Naive B cell (primary cell): ENCODE measurements around the gene RNFT1. TPM values are rescaled to one million over a fixed set of nuclear protein-coding genes. Genes with fewer than 3 reads are reported as not detected.
"Not testable (repeated sequence)": the region's sequence is repeated elsewhere in the genome, so short reads cannot be mapped to it uniquely, and the experiment has no call there.

Source experiments
- ATAC-seq, 2 donors: fragments of 150-1000 bp; cut with Tn5 transposase; 2 replicates each; pipeline ENCODE4 v1.10.0; 2021; ENCODE audit warnings: low read depth in 2 of 2, mild to moderate bottlenecking in 2 of 2, moderate library complexity in 2 of 2
- DNase-seq: peaks from one replicate; pipeline ENCODE4 v3.0.0; 2022
- H3K27ac Mint-ChIP-seq, 6 donors: one replicate each; pipeline ENCODE4 v1.8.0; 2020 to 2022; ENCODE audit warnings: mild to moderate bottlenecking in 6 of 6, mixed read lengths in 6 of 6, moderate library complexity in 5 of 6, inconsistent platforms in 2 of 6
- H3K27me3 Mint-ChIP-seq, 3 donors: one replicate each; pipeline ENCODE4 v1.8.0; 2021 to 2022; ENCODE audit warnings: mixed read lengths in 3 of 3, mild to moderate bottlenecking in 1 of 3
- H3K36me3 Mint-ChIP-seq, 2 donors: one replicate each; pipeline ENCODE4 v1.8.0; 2020 to 2022; ENCODE audit warnings: mixed read lengths in 2 of 2, inconsistent platforms in 1 of 2, mild to moderate bottlenecking in 1 of 2
- H3K4me1 Mint-ChIP-seq, 3 donors: one replicate each; pipeline ENCODE4 v1.8.0; 2020 to 2022; ENCODE audit warnings: mixed read lengths in 3 of 3, inconsistent platforms in 1 of 3, mild to moderate bottlenecking in 1 of 3, moderate library complexity in 1 of 3
- H3K4me3 Mint-ChIP-seq, 8 donors: one replicate each; pipeline ENCODE4 v1.8.0; 2020 to 2022; ENCODE audit warnings: mild to moderate bottlenecking in 8 of 8, mixed read lengths in 8 of 8, moderate library complexity in 8 of 8, inconsistent platforms in 2 of 8
- H3K9me3 Mint-ChIP-seq, 7 donors: one replicate each; pipeline ENCODE4 v1.8.0; 2020 to 2022; ENCODE audit warnings: mixed read lengths in 7 of 7, mild to moderate bottlenecking in 5 of 7, inconsistent platforms in 2 of 7, moderate library complexity in 1 of 7
- polyA plus RNA-seq, 6 donors: library from polyadenylated mRNA; unstranded; fragments of 300-500 nt; fragmentation: Illumina TruSeq; gene quantifications; one replicate each; pipeline ENCODE4 v1.2.3, GENCODE V29; 2021; ENCODE audit warnings: low read depth in 6 of 6

The RNFT1 gene
- 10 to 100 TPM; 33.0 to 73.3 (median 42.8) TPM for polyA plus RNA-seq

- peaks cover 8 to 33% (median 18%) of the 10 kb centered on the region in 3 donors for H3K4me1 Mint-ChIP-seq
- DNase-seq (peak; percentile 83), ATAC-seq (peak; percentile 86 to 87)
- H3K27me3 Mint-ChIP-seq, result no peaks in the 10 kb centered on the region
- no peaks in the 10 kb centered on the region for H3K36me3 Mint-ChIP-seq
- no peaks in the 10 kb centered on the region for H3K9me3 Mint-ChIP-seq
- peak within 1 kb of the TSS; percentile 77 to 99 (median 96) for H3K4me3 Mint-ChIP-seq
- peak within 1 kb of the TSS; percentile 94 to 98 (median 95) for H3K27ac Mint-ChIP-seq
Measured at GRCh38 chr17:59964482-59965328, at the start of gene RNFT1. Gene RNFT1, minus strand, starts transcription at chr17:59964740. Its CDS starts 77 bp downstream, at chr17:59964663.

DNA sequence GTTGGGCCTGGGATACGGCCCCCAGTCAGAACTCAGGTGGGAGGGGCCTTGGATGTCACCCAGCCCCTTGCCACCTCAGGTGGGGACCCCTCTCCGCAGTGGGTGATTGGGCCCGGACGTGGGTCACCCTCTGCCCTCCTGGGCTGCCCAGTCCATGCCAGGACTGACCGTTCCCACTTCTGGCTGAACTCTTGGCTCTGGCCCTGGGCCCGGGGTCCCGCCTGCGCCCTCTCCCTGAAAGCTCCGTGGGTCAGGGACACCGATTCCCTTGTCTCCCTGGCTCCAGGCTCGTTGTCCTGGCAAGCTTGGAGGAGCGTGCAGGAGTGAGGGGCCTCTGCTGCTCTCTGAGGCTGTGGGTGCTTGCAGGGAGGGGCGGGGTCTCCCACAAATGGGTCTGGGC is 44.8 kb upstream of the RNFT1 start:
- H3K4me1 Mint-ChIP-seq, H3K27ac Mint-ChIP-seq, DNase-seq, H3K9me3 Mint-ChIP-seq, H3K36me3 Mint-ChIP-seq, ATAC-seq, H3K27me3 Mint-ChIP-seq, H3K4me3 Mint-ChIP-seq: not testable (repeated sequence)

GRCh38 chr17:60008377-60008776 is 43.8 kb upstream of the RNFT1 start:
- DNase-seq, H3K36me3 Mint-ChIP-seq, H3K9me3 Mint-ChIP-seq, ATAC-seq, H3K4me1 Mint-ChIP-seq, H3K27me3 Mint-ChIP-seq, H3K27ac Mint-ChIP-seq, H3K4me3 Mint-ChIP-seq: not testable (repeated sequence)

- no peak for DNase-seq
- no peak overlapping the region for H3K4me3 Mint-ChIP-seq
- ATAC-seq, result no peak
- no peaks in the 10 kb centered on the region for H3K36me3 Mint-ChIP-seq
- H3K4me1 Mint-ChIP-seq, result no peaks in the 10 kb centered on the region
- no peak overlapping the region for H3K27ac Mint-ChIP-seq
- H3K9me3 Mint-ChIP-seq, result no peaks in the 10 kb centered on the region
- H3K27me3 Mint-ChIP-seq, result no peaks in the 10 kb centered on the region
Measured at GRCh38 chr17:60006160-60006559, 41.6 kb upstream of the RNFT1 start.

- H3K4me3 Mint-ChIP-seq, H3K4me1 Mint-ChIP-seq, H3K27me3 Mint-ChIP-seq, DNase-seq, H3K36me3 Mint-ChIP-seq, ATAC-seq, H3K27ac Mint-ChIP-seq, H3K9me3 Mint-ChIP-seq: not testable (repeated sequence)
Measured at GRCh38 chr17:60004561-60004960, 40.0 kb upstream of the RNFT1 start.

GRCh38 chr17:60002405-60002804 is 37.9 kb upstream of the RNFT1 start:
- not testable (repeated sequence) for H3K4me1 Mint-ChIP-seq, H3K36me3 Mint-ChIP-seq, H3K9me3 Mint-ChIP-seq, H3K27ac Mint-ChIP-seq, DNase-seq, H3K27me3 Mint-ChIP-seq, ATAC-seq, H3K4me3 Mint-ChIP-seq

- DNase-seq, H3K27ac Mint-ChIP-seq, H3K4me3 Mint-ChIP-seq, H3K27me3 Mint-ChIP-seq, H3K9me3 Mint-ChIP-seq, ATAC-seq, H3K4me1 Mint-ChIP-seq, H3K36me3 Mint-ChIP-seq: not testable (repeated sequence)
Measured at GRCh38 chr17:59996608-59997007, 32.1 kb upstream of the RNFT1 start.

GRCh38 chr17:59975166-59975565 is 10.6 kb upstream of the RNFT1 start:
- H3K36me3 Mint-ChIP-seq, H3K4me1 Mint-ChIP-seq, H3K27ac Mint-ChIP-seq, H3K9me3 Mint-ChIP-seq, H3K27me3 Mint-ChIP-seq, ATAC-seq, H3K4me3 Mint-ChIP-seq, DNase-seq: not testable (repeated sequence)

GRCh38 chr17:59973483-59973882 is 8.9 kb upstream of the RNFT1 start:
- not testable (repeated sequence) for H3K4me1 Mint-ChIP-seq, H3K27me3 Mint-ChIP-seq, ATAC-seq, H3K36me3 Mint-ChIP-seq, H3K4me3 Mint-ChIP-seq, H3K27ac Mint-ChIP-seq, DNase-seq, H3K9me3 Mint-ChIP-seq

GRCh38 chr17:59972778-59973177 is 8.2 kb upstream of the RNFT1 start:
- H3K9me3 Mint-ChIP-seq, result no peaks in the 10 kb centered on the region
- no peaks in the 10 kb centered on the region for H3K36me3 Mint-ChIP-seq
- H3K27ac Mint-ChIP-seq, result no peak overlapping the region
- no peaks in the 10 kb centered on the region for H3K27me3 Mint-ChIP-seq
- H3K4me1 Mint-ChIP-seq, result no peaks in the 10 kb centered on the region
- DNase-seq (no peak), ATAC-seq (no peak)
- no peak overlapping the region for H3K4me3 Mint-ChIP-seq

DNA sequence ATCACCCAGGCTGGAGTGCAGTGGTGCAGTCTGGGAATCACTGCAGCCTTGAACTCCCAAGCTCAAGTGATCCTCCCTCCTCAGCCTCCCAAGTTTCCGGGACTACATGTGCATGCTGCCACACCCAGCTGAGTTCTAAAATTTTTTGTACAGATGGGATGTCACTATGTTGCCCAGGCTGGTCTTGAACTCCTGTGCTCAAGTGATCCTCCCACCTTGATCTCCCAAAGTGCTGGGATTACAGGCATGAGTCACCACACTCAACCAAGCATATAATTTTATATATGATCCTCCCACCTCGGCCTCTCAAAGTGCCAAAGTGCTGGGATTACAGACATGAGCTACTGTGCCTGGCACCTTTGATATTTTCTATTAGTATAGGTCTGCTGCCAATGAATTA is 7.2 kb upstream of the RNFT1 start:
- H3K4me3 Mint-ChIP-seq, H3K9me3 Mint-ChIP-seq, H3K27me3 Mint-ChIP-seq, ATAC-seq, H3K4me1 Mint-ChIP-seq, H3K27ac Mint-ChIP-seq, DNase-seq, H3K36me3 Mint-ChIP-seq: not testable (repeated sequence)

DNA sequence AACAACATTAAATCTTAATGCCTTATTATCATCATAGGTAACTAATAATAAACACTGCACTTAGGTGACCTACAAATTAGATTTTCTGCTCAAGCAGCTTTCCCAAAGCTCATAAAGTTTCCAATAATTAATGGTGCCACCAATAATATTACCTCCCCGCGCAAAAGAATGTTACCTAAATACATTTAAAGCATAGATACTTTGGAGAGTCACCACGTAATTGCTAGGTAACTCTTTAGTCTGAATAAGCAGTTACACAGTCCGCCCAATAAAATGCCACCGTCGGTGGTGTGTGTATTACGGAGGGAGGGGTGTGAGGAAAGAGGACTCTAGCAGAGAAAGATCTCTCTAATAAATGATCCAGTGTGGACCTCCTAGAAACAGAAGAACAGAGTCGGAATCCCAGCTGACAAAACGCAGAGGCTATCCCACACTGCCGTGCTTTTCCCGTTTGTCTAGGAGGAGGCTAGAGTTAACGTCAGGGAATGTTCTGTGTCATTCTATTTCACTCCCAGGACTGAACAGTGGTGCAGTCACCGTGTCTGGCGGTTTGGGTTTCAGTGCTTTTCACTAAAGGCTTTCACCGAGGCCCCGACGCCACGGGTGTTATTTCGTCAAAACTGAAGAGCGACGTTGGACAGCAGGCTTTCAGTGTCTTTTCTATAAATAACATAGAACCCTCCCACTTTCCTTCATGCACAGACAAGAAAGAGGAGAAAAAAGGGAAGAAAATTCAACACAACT is 630 bp downstream of the RNFT1 start:
- Mint-ChIP-seq H3K4me1 (peaks cover 8 to 38% (median 18%) of the 10 kb centered on the region in 3 donors), H3K36me3 (peaks cover 0 to 3% of the 10 kb centered on the region in 2 donors), H3K27ac (peak overlapping the region; percentile 94 to 98 (median 95)), H3K27me3 (no peaks in the 10 kb centered on the region), H3K4me3 (peak overlapping the region; percentile 77 to 99 (median 96)), H3K9me3 (no peaks in the 10 kb centered on the region)
- DNase-seq (peak; percentile 19), ATAC-seq (peak; percentile 48 to 50)

GRCh38 chr17:59962739-59963318 is 1.7 kb downstream of the RNFT1 start:
- Mint-ChIP-seq H3K27me3 (no peaks in the 10 kb centered on the region), H3K27ac (peak overlapping the region in 1 of 6 donors; percentile 49), H3K9me3 (no peaks in the 10 kb centered on the region), H3K4me3 (peak overlapping the region in 7 of 8 donors; percentile 62 to 99 (median 77)), H3K4me1 (peaks cover 8 to 41% (median 18%) of the 10 kb centered on the region in 3 donors), H3K36me3 (peaks cover 0 to 7% of the 10 kb centered on the region in 2 donors)
- ATAC-seq, result no peak
- no peak for DNase-seq
